ENCODE measurements around the gene ZNF830.

Gene ZNF830

DNA sequence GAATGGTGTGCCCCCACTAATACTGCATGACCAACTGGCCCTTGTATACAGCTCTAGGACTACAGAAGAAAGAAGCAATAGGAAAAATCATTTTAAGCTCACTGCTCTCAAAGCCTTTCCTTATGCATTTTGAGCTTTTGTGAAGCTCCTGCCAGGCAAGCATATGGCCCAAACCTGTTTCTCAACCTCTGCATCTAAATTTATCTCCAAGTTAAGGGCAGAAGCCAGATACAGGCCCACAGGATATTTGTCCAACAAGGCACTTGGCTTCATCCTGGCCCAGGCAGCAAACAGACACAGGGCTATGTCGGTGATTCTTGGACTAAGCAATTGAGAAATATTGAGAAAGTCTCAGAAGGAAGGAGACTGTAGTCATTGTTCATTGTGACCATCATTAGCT lies 44.0 kb upstream of the ZNF830 start:
- Histone ChIP-seq H3F3A (ENCODE audit: control insufficient read depth, insufficient read depth) (no peaks in the 10 kb centered on the region), H3K9me2 (replicated peaks; ENCODE audit: control insufficient read depth, low read length) (no peaks in the 10 kb centered on the region; the same call in 1 of the 2 replicates), H3K4me3 (ENCODE audit: low read length) (no peak overlapping the region), H4K20me1 (ENCODE audit: control insufficient read depth, insufficient read depth, low read depth, low read length) (no peaks in the 10 kb centered on the region), H3K27ac (ENCODE audit: low read depth, low read length) (no peak overlapping the region), H3K4me1 (ENCODE audit: control insufficient read depth, low read length) (peaks cover 12% of the 10 kb centered on the region), H3K79me2 (ENCODE audit: control insufficient read depth, low read length) (no peaks in the 10 kb centered on the region), H3K9me3 (ENCODE audit: control insufficient read depth, insufficient read depth, low read length) (no peaks in the 10 kb centered on the region), H3K36me3 (ENCODE audit: control insufficient read depth, low read length) (no peaks in the 10 kb centered on the region), H3K4me2 (ENCODE audit: low read length) (no peak overlapping the region), H3K27me3 (ENCODE audit: control insufficient read depth, low read length) (no peaks in the 10 kb centered on the region)
- TF ChIP-seq EZH2phosphoT487 (IDR thresholded peaks at IDR 0.05; ENCODE audit: borderline replicate concordance, low read length) = no peak
- TF ChIP-seq CTCF (IDR thresholded peaks at IDR 0.05; ENCODE audit: low read depth, low read length, poor library complexity, severe bottlenecking) = no peak

- no peaks in the 10 kb centered on the region; the same call in 1 of the 2 replicates for H3K9me2 ChIP-seq (replicated peaks; ENCODE audit: control insufficient read depth, low read length)
- TF ChIP-seq CTCF (IDR thresholded peaks at IDR 0.05; ENCODE audit: low read depth, low read length, poor library complexity, severe bottlenecking) (no peak), EZH2phosphoT487 (IDR thresholded peaks at IDR 0.05; ENCODE audit: borderline replicate concordance, low read length) (no peak)
- no peaks in the 10 kb centered on the region for H3K79me2 ChIP-seq (ENCODE audit: control insufficient read depth, low read length)
- no peaks in the 10 kb centered on the region for H3K36me3 ChIP-seq (ENCODE audit: control insufficient read depth, low read length)
- H3K4me3 ChIP-seq (ENCODE audit: low read length) = no peak overlapping the region
- H3K27me3 ChIP-seq (ENCODE audit: control insufficient read depth, low read length) = no peaks in the 10 kb centered on the region
- H3K9me3 ChIP-seq (ENCODE audit: control insufficient read depth, insufficient read depth, low read length) = no peaks in the 10 kb centered on the region
- no peaks in the 10 kb centered on the region for H4K20me1 ChIP-seq (ENCODE audit: control insufficient read depth, insufficient read depth, low read depth, low read length)
- no peak overlapping the region for H3K27ac ChIP-seq (ENCODE audit: low read depth, low read length)
- no peaks in the 10 kb centered on the region for H3F3A ChIP-seq (ENCODE audit: control insufficient read depth, insufficient read depth)
- no peak overlapping the region for H3K4me2 ChIP-seq (ENCODE audit: low read length)
- no peaks in the 10 kb centered on the region for H3K4me1 ChIP-seq (ENCODE audit: control insufficient read depth, low read length)
Measured at GRCh38 chr17:34920676-34921075, 40.7 kb upstream of the ZNF830 start.

- Histone ChIP-seq H4K20me1 (ENCODE audit: control insufficient read depth, insufficient read depth, low read depth, low read length) (no peaks in the 10 kb centered on the region), H3K4me2 (ENCODE audit: low read length) (no peak overlapping the region), H3K9me2 (replicated peaks; ENCODE audit: control insufficient read depth, low read length) (no peaks in the 10 kb centered on the region), H3K27ac (ENCODE audit: low read depth, low read length) (no peak overlapping the region), H3K79me2 (ENCODE audit: control insufficient read depth, low read length) (no peaks in the 10 kb centered on the region), H3F3A (ENCODE audit: control insufficient read depth, insufficient read depth) (no peaks in the 10 kb centered on the region), H3K9me3 (ENCODE audit: control insufficient read depth, insufficient read depth, low read length) (no peaks in the 10 kb centered on the region), H3K4me3 (ENCODE audit: low read length) (no peak overlapping the region), H3K36me3 (ENCODE audit: control insufficient read depth, low read length) (no peaks in the 10 kb centered on the region), H3K27me3 (ENCODE audit: control insufficient read depth, low read length) (0 out of 2 replicates have a peak, but pooled peaks cover 2% of the 10 kb centered on the region), H3K4me1 (ENCODE audit: control insufficient read depth, low read length) (no peaks in the 10 kb centered on the region)
- TF ChIP-seq CTCF (IDR thresholded peaks at IDR 0.05; ENCODE audit: low read depth, low read length, poor library complexity, severe bottlenecking) (no peak), EZH2phosphoT487 (IDR thresholded peaks at IDR 0.05; ENCODE audit: borderline replicate concordance, low read length) (no peak)
Measured at GRCh38 chr17:34926661-34927060, 34.7 kb upstream of the ZNF830 start.

Data from DOHH2 (cell line).